HepG2 (cell line): ENCODE measurements around the gene ABCC3. TPM values are rescaled to one million over a fixed set of nuclear protein-coding genes. Genes with fewer than 3 reads are reported as not detected.
A peak's percentile ranks its signal among the peaks of the same experiment; 100 is the strongest.

Source experiments
- DMAP1 ChIP-seq: IDR thresholded peaks from 2 replicates; pipeline ENCODE4 v1.6.1; 2016
- ETV5 ChIP-seq: IDR thresholded peaks from 2 replicates; pipeline ENCODE4 v1.6.1; 2018; ENCODE audit warnings: missing biosample characterization, missing genetic modification reagents, inconsistent platforms, borderline replicate concordance
- NFE2L2 ChIP-seq: fragments of 150-350 bp; IDR thresholded peaks from 2 replicates; pipeline ENCODE4 v1.6.1; 2014; ENCODE audit warnings: low read length
- NR2F1 ChIP-seq, 2 experiments: fragments of 450-650 bp in 1 of 2; formaldehyde crosslinking in 1 of 2; IDR thresholded peaks; 2 replicates each; pipeline versions ENCODE4 v1.5.0 to v1.6.1; 2016 to 2020; ENCODE audit warnings: mild to moderate bottlenecking in 1 of 2, missing compliant biosample characterization in 1 of 2, missing genetic modification reagents in 1 of 2, moderate library complexity in 1 of 2
- PAXIP1 ChIP-seq: sonication (generic); formaldehyde crosslinking; conservative IDR thresholded peaks from 2 replicates; pipeline ENCODE4 v1.4.0; 2020; ENCODE audit warnings: mild to moderate bottlenecking, missing genetic modification reagents, moderate library complexity
- SOX5 ChIP-seq: IDR thresholded peaks from 2 replicates; pipeline ENCODE4 v1.6.1; 2016; ENCODE audit warnings: borderline replicate concordance
- ZBTB40 ChIP-seq, 2 experiments: fragments of 450-650 bp in 1 of 2; sonication (generic) in 1 of 2; formaldehyde crosslinking in 1 of 2; IDR thresholded peaks; 2 replicates each; pipeline versions ENCODE4 v1.6.1 to v1.8.0; 2016 to 2022; ENCODE audit warnings: antibody characterized with exemption in 1 of 2, mild to moderate bottlenecking in 1 of 2, missing genetic modification reagents in 1 of 2
- ZFP36L2 ChIP-seq: sonication (generic); formaldehyde crosslinking; IDR thresholded peaks from 2 replicates; pipeline ENCODE4 v1.4.0; 2020; ENCODE audit warnings: missing genetic modification reagents
- ZNF749 ChIP-seq: sonication (generic); formaldehyde crosslinking; IDR thresholded peaks from 2 replicates; pipeline ENCODE4 v1.8.0; 2022; ENCODE audit warnings: mild to moderate bottlenecking, missing genetic modification reagents, moderate library complexity, borderline replicate concordance
- ZSCAN22 ChIP-seq: sonication (generic); formaldehyde crosslinking; IDR thresholded peaks from 2 replicates; pipeline ENCODE4 v1.4.0; 2020; ENCODE audit warnings: mild to moderate bottlenecking, missing genetic modification reagents
- polyA plus RNA-seq, 8 experiments: library from polyadenylated mRNA; depleted of rRNA in 3 of 8; stranded (reverse) in 7 of 8; unstranded in 1 of 8; fragments of >200 nt; fragmentation: Illumina TruSeq in 4 of 8; extraction: Trizol in 4 of 8; gene quantifications; 2 replicates each; pipeline versions ENCODE4 v1.2.1 to v1.2.3, GENCODE V29; 2011 to 2016; ENCODE audit warnings: low read depth in 4 of 8, missing spikeins in 1 of 8, mixed read lengths in 1 of 8; ENCODE audit not compliant: insufficient read depth in 1 of 8
- total RNA-seq, 5 experiments: library from RNA; depleted of rRNA; stranded (reverse); fragments of >200 nt; fragmentation: Illumina TruSeq; extraction: Trizol; gene quantifications; 2 replicates each; pipeline ENCODE4 v1.2.3, GENCODE V29; 2016; ENCODE audit warnings: low read depth in 1 of 5
- TF ChIP-seq, protein P1 (sequence below): IDR thresholded peaks from 2 replicates; pipeline ENCODE4 v1.6.1; 2012; ENCODE audit warnings: low read length, improper control_type of control experiment

ABCC3 gene
- total and polyA plus RNA-seq, 2 of the 13 experiments (the other 11 are each of a cell fraction or from before 2014, with no cell fraction given), result 25.2 to 50.7 TPM

DNA sequence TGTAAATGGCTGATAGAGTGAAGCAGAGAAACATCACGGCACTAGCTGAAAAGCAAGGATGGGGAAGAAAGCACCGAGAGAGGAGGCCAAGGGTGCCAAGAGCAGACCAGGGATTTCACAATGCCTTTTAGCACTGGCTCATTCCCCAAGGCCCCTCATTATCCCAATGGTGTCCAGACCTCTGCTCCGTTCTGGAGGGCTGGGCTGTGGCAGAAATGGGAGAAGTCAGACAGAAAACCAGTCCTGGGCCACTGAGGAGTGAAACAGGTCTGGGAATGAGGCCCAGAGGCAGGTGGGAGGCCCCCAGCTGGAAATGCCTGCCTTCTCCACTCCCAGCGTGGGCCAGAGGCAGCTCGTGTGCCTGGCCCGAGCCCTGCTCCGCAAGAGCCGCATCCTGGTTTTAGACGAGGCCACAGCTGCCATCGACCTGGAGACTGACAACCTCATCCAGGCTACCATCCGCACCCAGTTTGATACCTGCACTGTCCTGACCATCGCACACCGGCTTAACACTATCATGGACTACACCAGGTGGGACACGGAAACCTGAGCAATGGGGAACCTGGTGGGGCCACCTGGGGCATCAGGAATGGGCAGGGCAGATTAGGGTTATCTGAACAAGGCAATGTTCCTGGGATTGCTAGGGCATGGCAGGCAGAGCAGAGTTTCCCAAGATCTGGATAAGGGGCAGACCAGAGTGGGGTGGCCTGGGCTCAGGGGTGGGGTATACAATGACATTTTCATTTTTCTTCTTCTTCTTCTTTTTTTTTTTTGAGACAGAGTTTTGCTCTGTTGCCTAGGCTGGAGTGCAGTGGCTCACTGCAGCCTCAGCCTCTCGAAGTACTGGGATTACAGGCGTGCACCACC, 52.8 kb downstream of the ABCC3 start (continued):
- no peak for TF ChIP-seq ZBTB40 (IDR thresholded peaks at IDR 0.05)
- TF ChIP-seq ZBTB40 (CRISPR knock-in tag; IDR thresholded peaks at IDR 0.05), result peak; percentile 37; the same call in 1 of the 2 replicates
- TF ChIP-seq ZSCAN22 (CRISPR knock-in tag), result no peak
- 0 out of 4 replicates have a peak, but pooled peaks of 1 of the 2 experiments have one; percentile 22 for TF ChIP-seq NR2F1 (CRISPR knock-in tag; IDR thresholded peaks at IDR 0.05)
- TF ChIP-seq NFE2L2, result no peak
- TF ChIP-seq ETV5, result no peak
- TF ChIP-seq, protein P1, sequence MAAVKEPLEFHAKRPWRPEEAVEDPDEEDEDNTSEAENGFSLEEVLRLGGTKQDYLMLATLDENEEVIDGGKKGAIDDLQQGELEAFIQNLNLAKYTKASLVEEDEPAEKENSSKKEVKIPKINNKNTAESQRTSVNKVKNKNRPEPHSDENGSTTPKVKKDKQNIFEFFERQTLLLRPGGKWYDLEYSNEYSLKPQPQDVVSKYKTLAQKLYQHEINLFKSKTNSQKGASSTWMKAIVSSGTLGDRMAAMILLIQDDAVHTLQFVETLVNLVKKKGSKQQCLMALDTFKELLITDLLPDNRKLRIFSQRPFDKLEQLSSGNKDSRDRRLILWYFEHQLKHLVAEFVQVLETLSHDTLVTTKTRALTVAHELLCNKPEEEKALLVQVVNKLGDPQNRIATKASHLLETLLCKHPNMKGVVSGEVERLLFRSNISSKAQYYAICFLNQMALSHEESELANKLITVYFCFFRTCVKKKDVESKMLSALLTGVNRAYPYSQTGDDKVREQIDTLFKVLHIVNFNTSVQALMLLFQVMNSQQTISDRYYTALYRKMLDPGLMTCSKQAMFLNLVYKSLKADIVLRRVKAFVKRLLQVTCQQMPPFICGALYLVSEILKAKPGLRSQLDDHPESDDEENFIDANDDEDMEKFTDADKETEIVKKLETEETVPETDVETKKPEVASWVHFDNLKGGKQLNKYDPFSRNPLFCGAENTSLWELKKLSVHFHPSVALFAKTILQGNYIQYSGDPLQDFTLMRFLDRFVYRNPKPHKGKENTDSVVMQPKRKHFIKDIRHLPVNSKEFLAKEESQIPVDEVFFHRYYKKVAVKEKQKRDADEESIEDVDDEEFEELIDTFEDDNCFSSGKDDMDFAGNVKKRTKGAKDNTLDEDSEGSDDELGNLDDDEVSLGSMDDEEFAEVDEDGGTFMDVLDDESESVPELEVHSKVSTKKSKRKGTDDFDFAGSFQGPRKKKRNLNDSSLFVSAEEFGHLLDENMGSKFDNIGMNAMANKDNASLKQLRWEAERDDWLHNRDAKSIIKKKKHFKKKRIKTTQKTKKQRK, result no peak
- TF ChIP-seq SOX5 (CRISPR knock-in tag), result no peak
- TF ChIP-seq PAXIP1, result no peak; the same call in 1 of the 2 replicates
- TF ChIP-seq DMAP1, result 0 out of 2 replicates have a peak, but pooled peaks have one; percentile 11
- no peak; the same call in 1 of the 2 replicates for TF ChIP-seq ZNF749 (CRISPR knock-in tag)
- TF ChIP-seq ZFP36L2 (CRISPR knock-in tag), result peak; percentile 77; the same call in 1 of the 2 replicates
